GM12874 (cell line): ENCODE measurements around the gene PPM1F.

Experiments
- CTCF ChIP-seq: IDR thresholded peaks from 2 replicates; pipeline ENCODE4 v1.5.1; 2011; ENCODE audit warnings: low read depth, mild to moderate bottlenecking, control low read depth, low read length, moderate library complexity; ENCODE audit not compliant: insufficient read depth

PPM1F gene

GRCh38 chr22:21909871-21910270 lies 42.8 kb downstream of the PPM1F start:
- TF ChIP-seq CTCF: no peak

GRCh38 chr22:21907638-21908522 lies 44.8 kb downstream of the PPM1F start:
- no peak for TF ChIP-seq CTCF

GRCh38 chr22:21904250-21904789 lies 48.3 kb downstream of the PPM1F start:
- no peak for TF ChIP-seq CTCF

GRCh38 chr22:21903283-21903682 lies 49.4 kb downstream of the PPM1F start:
- TF ChIP-seq CTCF: no peak

- no peak for TF ChIP-seq CTCF
Observed at GRCh38 chr22:21902296-21903087, 50.2 kb downstream of the PPM1F start.

- TF ChIP-seq CTCF: no peak
Observed at GRCh38 chr22:21898354-21898896, 54.2 kb downstream of the PPM1F start.
